Measurements from ENCODE around the gene ASCC1.

GRCh38 chr10:72068901-72069446 is 147.1 kb downstream of the ASCC1 start:
- TF ChIP-seq CTCF (conservative IDR thresholded peaks at IDR 0.05; ENCODE audit: low read depth, low read length) (no peak), EZH2 (IDR thresholded peaks at IDR 0.05; ENCODE audit: low read length, unreplicated experiment) (no peak)

Measured in PC-3 (cell line).